Stimulated activated CD4-positive, alpha-beta T cell treated with anti-CD3 and anti-CD28 coated beads, Interleukin-4, amount 100 ng/mL, for 1 hour (primary cell): ENCODE data around the gene KCND3.

Experiments
- DNase-seq: peaks from one replicate; pipeline ENCODE4 v3.0.0-alpha.2; 2020

The KCND3 gene

GRCh38 chr1:111987502-111987901 lies 2.0 kb downstream of the KCND3 start:
- DNase-seq, result no peak

DNA sequence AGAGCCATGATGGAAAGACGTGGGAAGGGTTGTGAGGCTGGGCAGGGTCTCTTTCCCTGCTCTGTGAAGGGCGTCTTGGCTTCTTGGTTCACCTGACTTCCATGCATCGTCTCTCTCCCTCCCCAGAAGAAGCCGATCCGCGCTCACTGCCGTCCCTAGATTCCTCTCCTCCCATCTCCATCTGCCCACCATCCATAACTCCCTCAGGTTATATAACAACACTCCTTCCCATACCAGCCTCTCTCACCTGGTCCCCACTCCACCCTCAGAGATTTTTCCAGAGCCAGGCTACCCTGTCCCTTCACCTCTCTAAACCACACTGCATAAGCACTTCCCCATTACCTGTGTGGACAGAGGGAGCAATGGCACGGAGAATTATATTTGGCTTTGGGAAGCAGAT lies 6.0 kb downstream of the KCND3 start:
- no peak for DNase-seq

DNA sequence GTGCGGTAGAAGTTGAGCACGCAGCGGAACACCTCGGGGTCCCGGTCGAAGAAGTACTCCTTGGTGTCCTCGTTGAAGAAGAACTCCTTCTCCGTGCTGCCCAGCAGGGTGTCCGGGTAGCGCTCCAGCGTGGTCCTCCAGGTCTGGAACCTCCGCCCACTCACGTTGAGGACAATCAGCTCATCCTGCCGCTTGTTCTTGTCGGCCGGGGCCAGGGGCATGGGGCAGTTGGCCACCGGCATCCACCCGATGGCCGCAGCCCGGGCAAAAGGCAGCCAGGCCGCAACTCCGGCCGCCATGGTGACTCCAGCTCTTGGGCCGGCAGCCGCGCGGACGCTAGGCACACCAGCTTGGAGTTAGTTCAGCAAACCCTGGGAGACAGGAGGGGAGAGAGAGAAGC lies 7.0 kb downstream of the KCND3 start:
- no peak for DNase-seq

DNA sequence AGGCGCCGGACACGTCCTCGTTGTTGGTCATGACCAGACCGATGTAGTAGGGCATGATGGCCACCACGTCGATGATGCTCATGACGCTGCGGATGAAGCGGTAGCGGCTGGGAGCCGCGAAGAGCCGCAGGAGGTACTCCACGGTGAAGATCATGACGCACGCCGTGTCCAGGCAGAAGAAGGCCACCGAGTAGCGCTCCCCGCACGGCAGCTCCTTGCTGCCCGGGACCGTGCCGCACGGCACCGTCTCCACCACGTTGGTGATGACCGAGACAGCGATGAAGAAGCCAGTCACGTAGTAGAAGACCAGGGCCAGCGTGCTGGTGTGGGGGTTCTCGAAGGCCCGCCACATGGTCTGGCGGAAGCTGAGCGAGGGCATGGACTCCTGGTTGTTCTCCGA lies 7.6 kb downstream of the KCND3 start:
- DNase-seq, result no peak

DNA sequence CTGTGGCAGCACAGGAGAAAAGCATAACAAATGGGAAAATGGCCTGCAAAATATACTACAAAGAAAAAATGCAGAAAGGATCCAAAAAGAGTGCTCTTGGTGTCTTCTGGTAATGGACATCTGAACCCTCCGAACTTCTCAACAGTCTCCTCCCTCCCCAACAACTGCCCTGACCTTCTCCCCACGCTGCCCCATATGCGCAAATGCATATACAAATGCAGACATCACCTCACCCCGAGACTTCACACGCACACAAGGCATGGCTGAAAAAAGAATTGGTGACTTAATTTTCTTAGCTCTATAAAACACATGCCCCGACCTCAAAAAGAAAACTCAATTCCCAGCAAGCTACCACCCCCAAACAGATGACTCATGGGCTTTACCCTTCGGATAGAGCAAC lies 8.4 kb downstream of the KCND3 start:
- no peak for DNase-seq

DNA sequence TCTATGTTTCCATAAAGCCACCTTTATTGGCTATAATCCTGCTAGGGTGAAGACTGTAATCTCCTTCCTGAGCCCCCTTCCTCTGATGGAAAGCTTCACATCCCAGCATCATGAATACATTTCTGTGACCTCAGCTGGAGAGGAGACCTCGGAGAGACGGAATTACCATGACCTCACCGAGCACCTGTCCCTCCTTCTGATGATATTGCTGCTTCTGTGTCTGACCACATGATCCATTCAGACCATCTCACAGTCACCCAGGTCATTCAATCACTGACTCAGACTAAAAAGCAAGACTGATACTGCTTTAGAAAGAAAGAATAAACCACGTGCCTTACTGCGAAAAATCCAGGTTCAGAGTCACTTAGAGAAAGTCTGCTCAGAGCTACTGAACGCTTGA lies 8.8 kb downstream of the KCND3 start:
- DNase-seq, result no peak

- DNase-seq, result no peak
Observed at GRCh38 chr1:111978695-111979094, 10.8 kb downstream of the KCND3 start.

DNA sequence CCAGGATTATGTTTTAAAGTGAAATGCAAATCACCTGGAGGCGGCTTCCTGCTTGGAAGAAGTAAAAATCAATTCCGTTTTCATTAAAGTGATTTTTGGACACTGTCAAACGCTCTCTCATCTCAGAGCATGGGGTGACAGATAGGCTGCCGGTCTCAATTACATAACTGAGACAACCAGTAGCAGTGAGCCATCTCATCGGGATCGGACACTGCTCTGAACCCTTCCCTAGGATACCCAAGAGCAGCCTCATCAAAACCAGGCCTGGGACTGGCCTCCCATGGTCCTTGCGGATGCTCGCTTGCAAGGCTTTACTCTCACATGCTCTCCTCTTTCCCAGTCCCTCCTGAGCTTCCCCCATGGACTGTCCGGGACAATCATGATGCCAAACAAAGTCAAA lies 12.1 kb downstream of the KCND3 start:
- no peak for DNase-seq

- DNase-seq, result no peak
Observed at GRCh38 chr1:111976842-111977241, 12.6 kb downstream of the KCND3 start.

DNA sequence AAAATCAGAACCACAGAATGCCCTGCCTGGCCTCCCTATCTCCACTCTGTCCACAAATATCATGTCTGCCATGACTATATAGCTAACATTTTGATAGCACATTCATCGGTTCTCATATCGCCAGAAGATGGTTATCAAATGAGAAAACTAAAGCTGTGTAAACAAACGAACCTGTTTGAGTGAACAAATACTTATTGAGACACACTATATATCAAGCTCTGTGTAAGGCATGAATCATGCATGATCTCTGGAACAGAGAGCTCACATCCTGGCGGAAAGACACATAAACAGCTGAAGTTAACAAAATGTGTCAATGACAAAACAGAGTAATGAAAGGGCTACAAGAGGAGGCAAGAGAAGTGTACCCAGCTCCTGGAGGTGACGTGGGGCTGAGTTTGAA lies 13.1 kb downstream of the KCND3 start:
- no peak for DNase-seq

DNA sequence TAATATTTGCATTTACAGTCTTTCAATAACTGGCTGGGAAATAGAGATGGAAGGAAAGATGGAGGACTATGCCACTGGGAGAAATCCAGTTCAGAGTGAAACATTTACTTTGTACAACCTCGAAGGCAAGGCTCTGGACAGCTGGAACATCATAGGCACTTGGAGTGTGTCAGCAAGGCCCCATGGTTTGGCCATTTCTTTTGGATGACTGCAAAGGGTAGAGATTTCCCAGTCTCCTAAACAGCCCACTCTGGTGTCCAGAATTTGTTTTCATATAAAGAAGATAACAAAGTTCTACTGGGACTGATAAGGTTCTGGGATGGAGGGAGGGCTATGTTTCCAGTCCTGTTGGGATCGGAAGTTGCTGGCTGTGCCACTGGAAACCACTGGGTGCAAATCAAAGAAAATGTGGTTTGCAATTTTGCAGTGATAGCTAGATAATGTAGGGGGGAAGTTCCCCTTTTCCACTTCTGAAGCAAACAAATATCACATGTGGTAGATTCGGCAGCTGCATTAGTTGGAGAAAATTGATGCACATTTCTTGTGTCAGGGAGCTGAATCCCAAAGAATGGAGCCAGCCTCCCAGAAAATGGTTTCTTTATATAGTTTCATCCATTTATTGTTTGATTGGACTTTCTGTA lies 16.2 kb downstream of the KCND3 start:
- no peak for DNase-seq

GRCh38 chr1:111971396-111971795 lies 18.1 kb downstream of the KCND3 start:
- DNase-seq, result no peak

DNA sequence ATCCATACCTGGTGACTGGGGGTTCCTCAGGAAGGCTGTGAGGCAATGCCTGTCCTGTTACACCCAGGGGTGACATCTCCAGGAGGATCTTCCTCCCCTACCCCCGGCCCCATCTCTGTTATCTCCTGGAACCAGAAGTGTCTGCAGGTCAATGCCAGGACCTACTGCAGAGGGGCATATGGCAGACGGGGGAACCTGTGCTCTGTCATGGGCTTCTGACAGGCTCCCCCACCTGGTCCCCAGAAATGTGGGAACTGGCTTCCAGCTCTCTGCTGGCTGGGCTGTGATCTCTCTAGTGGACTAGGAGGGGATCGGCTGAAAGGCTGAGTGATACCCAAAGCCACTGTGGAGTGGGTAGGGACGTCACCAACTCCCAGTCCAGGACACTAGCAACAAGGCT lies 21.0 kb downstream of the KCND3 start:
- DNase-seq, result no peak

DNA sequence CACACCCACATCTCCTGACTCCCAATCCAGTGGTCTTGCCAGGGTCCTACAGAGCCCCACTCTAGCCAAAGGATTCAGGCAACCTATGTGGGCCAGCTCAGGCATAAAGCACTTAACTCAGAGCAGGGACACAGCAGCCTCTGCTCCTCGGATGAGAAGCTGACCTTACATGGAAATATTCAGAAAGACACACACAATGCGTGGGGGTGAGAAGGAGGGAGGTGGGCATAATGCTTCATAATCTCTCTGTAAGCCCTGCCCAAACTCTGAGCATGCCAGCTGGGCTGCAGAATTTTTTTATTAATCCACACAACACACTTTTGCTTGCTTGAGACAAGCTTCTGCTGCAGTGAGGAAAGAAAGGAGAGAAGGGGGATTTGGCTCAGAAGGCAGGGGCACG lies 21.6 kb downstream of the KCND3 start:
- DNase-seq, result no peak

GRCh38 chr1:111967067-111967690 lies 22.3 kb downstream of the KCND3 start:
- DNase-seq, result no peak

DNA sequence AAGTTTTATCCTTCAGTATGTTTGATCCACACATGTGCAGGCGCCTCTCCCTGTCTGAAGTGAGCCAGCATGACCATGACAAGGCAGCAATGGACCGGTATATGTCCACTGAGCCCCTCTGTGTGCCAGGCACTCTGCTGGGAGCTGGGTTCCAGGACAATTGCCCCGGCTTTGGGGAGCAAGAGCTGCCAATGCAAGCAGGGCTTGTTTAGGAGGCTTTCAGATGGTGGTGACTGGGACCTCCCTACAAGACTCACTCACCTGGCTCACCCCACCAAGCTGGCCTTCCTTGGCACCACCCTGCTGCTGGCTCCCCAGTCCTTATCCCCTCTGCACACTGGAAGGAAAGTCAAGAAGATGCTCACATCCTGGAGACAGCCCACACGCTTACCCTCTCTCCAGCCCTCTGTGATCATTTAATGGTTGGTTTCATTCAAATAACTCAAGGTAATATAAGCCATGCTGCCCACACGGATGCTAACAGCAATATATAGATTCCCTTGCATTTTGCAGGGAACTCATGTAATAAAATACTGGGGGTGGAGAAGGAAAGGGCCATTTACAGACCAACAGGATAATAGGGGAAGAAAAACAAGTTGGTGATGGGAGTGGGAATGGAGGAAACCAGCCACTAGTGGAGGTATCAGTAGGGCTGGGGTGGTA lies 23.6 kb downstream of the KCND3 start:
- DNase-seq, result no peak

DNA sequence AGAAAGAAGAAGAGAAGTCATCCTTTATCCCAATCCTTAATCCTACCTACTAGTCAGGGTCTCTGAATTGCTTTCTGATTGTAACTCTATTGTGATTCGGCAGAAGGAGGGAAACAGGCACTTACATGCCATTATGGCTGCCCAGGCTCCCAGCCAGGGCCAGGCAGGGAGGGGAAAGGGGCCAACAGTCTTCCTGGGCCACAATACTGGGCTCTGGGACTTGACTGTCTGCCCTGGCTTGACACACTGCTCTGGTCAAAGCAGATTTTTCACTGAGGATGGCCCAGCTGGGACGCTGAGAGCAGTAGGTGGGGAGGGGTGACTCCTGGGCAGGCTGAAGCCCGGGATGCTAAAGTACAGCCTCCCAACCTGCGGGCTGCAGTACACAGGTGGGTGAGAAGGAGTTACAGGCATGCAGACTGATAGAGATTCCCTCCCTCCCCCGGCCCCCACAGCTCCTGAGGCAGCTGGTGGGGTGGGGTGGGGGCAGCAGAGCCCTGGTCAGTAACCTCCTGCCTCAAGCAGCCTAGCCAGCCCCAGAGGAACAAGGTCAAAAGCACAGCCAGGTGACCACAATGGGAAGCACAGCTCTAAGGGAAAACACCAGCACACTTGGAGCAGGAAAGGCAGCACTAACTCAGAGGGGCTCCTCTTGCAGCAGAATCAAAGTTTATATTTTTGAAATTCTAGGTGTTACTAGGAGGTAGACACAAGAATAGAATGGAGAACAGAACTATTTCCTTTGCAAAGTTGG lies 25.3 kb downstream of the KCND3 start:
- no peak for DNase-seq

DNA sequence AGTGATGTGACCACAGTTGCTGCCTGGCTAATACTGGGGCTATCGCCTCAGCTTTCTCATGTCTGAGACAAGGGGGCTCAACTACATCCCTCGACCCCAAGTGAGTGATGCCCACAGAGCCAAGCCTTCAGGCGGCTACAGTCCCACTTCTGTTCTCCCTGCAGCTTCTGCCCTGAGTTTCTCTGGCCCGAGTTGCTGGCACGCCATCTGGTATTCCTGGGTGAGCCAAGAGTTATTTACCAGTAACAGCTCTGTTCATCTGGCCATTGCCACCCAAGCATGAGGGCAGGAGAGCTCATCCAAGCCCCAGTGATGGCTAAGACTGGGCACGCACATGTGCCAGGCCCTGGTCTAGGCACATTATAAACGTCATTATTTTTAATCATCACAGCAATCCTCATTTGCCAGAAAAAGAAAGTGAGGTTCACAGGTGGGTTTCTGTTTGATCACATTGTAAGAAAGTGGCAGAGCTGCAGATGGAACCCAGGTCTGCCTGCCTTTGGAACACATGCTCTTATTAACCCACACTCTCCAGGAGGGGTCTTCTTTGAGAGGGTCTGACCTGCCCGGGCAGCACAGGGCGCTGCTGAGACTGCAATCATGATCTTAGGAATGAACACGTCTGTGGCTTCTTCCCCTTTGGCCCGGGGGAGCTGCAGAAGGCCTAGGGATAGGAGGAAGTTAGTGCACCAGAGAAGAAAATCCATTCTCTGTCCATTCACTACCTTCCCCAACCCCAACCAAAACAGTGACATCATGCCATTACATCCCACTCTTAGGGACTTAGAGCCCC lies 27.5 kb downstream of the KCND3 start:
- DNase-seq, result no peak

GRCh38 chr1:111961016-111961415 lies 28.5 kb downstream of the KCND3 start:
- no peak for DNase-seq

DNA sequence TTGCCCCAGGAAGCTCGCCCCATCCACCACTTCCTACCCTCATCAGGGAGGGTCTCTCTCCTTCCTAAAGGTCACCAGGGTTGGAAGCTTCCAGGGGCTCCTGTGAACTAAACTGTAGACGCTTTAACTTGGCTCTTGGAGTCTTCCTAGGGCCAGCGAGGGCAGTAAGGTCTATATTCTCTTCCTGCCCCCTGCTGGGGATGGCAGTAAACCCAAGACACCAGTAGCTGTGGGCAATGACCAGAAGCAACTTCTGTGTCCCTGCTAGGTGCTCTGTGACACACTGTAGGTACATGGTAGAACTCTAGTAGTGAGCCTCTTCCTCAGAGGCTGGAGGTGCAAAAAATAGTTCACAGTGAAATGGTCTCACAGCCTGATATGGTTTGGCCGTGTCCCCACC lies 30.0 kb downstream of the KCND3 start:
- no peak for DNase-seq

DNA sequence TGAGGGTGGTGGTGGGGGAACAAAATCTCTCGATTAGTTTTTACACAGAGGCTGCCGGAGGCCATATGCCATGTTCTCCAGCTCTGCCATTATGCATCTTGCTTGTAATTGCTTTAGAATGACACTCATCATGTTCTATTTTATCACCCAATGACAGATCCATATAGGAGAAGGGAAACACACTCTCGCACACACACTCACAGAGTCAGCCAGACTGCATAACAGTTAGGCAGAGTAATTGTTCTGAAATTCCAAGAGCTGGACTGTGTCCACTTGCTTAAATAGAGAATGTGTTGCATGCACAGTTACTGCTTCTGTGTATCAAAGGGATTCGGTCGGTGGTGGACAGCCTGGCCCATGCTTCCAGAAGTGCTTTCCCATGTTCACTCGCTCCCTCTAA lies 30.6 kb downstream of the KCND3 start:
- no peak for DNase-seq

GRCh38 chr1:111958075-111958474 lies 31.4 kb downstream of the KCND3 start:
- DNase-seq, result no peak

- no peak for DNase-seq
Observed at GRCh38 chr1:111956155-111956771, 33.2 kb downstream of the KCND3 start.
